Heart left ventricle (tissue), 13 donors: ENCODE data around the gene PCSK5.

Source experiments
- POLR2A ChIP-seq, 2 donors: fragments of 450-650 bp; IDR thresholded peaks; one replicate each; pipeline ENCODE4 v1.6.1; 2017; ENCODE audit warnings: antibody characterized with exemption in 2 of 2, mild to moderate bottlenecking in 2 of 2, moderate library complexity in 2 of 2
- TF ChIP-seq, protein P1 (sequence below), 12 donors: fragments of 200-600 bp; sonication (generic) in 4 of 12; IDR thresholded peaks; one replicate each; pipeline versions ENCODE4 v1.5.0 to v1.8.0; 2018 to 2022; ENCODE audit warnings: antibody characterized with exemption in 12 of 12, mild to moderate bottlenecking in 5 of 12
- donor health status: ischemic (EF 13 %, LVEDD 7.1; RV severe dilation, severe dysfunction).
- donor health status: DM: no; HTN: yes; CAD: no.
- donor health status: DM: no; HTN: no; CAD: no.
- donor health status: ischemic (EF 25% LVEDD 6.9; RV normal size, moderate dysfunction).
- donor health status: ischemic (EF 25% LVEDD 5.7; RV mildly dilated, moderate dysfunction).
- donor health status: ischemic (EF 35%, LVEDD 5.7; RV mildly dilated, moderate dysfunction).
- donor health status: nonischemic (EF 11% LVEDD 7.7; RV severe dilation, severe dysfunction).
- donor health status: DM: yes; HTN: yes; CAD: no.
- donor health status: PGD.
- donor health status: ischemic (EF 29% LVEDD 5.4; RV normal size, mild dysfunction).
- donor health status: nonischemic (EF 23%, LVEDD 6.1; RV moderate dilation, normal function).

DNA sequence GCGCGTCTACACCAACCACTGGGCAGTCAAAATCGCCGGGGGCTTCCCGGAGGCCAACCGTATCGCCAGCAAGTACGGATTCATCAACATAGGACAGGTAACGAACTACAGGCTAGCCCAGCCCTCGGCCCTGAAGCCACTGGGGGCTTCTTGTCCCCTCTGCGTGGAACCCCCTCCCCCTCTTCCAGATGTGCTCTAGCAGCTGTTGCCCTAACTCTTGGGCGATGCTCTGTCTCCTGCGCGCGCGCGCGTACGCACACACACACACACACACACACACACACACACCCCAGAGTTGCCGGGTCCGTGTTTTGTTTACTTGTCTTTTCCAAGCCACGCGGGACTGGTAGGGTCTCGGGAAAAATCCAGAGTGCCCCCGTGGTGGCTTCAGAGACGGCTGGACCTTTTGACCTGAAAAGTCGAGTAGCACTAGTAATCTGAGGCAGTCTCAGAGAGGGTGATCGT lies 836 bp downstream of the PCSK5 start:
- TF ChIP-seq POLR2A (IDR thresholded peaks at IDR 0.05), result no peak
- TF ChIP-seq, protein P1, sequence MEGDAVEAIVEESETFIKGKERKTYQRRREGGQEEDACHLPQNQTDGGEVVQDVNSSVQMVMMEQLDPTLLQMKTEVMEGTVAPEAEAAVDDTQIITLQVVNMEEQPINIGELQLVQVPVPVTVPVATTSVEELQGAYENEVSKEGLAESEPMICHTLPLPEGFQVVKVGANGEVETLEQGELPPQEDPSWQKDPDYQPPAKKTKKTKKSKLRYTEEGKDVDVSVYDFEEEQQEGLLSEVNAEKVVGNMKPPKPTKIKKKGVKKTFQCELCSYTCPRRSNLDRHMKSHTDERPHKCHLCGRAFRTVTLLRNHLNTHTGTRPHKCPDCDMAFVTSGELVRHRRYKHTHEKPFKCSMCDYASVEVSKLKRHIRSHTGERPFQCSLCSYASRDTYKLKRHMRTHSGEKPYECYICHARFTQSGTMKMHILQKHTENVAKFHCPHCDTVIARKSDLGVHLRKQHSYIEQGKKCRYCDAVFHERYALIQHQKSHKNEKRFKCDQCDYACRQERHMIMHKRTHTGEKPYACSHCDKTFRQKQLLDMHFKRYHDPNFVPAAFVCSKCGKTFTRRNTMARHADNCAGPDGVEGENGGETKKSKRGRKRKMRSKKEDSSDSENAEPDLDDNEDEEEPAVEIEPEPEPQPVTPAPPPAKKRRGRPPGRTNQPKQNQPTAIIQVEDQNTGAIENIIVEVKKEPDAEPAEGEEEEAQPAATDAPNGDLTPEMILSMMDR (IDR thresholded peaks at IDR 0.05), result no peak
